GM18511 (cell line): Measurements from ENCODE around the gene GJA3.
"Not testable (repeated sequence)": the region's sequence is repeated elsewhere in the genome, so short reads cannot be mapped to it uniquely, and the experiment has no call there.

Source experiments
- ATAC-seq: cut with Tn5 transposase; IDR thresholded peaks from one replicate; pipeline ENCODE4 v1.9.1; 2021; ENCODE audit warnings: mild to moderate bottlenecking, moderate library complexity; ENCODE audit not compliant: unreplicated experiment

GJA3 gene

GRCh38 chr13:20153290-20153689 lies 7.6 kb downstream of the GJA3 start:
- ATAC-seq: not testable (repeated sequence)

GRCh38 chr13:20151612-20152011 lies 9.2 kb downstream of the GJA3 start:
- no peak for ATAC-seq

- ATAC-seq: no peak
These were observed 9.8 kb downstream of the GJA3 start for GRCh38 chr13:20151016-20151415.

GRCh38 chr13:20150561-20150960 lies 10.3 kb downstream of the GJA3 start:
- ATAC-seq: no peak

GRCh38 chr13:20149762-20150161 lies 11.1 kb downstream of the GJA3 start:
- ATAC-seq: no peak

- no peak for ATAC-seq
These were observed 12.2 kb downstream of the GJA3 start for GRCh38 chr13:20148501-20149183.

GRCh38 chr13:20146381-20146780 lies 14.5 kb downstream of the GJA3 start:
- ATAC-seq: no peak

GRCh38 chr13:20145521-20145920 lies 15.3 kb downstream of the GJA3 start:
- ATAC-seq: no peak

- ATAC-seq: no peak
These were observed 16.6 kb downstream of the GJA3 start for GRCh38 chr13:20144141-20144850.

GRCh38 chr13:20142927-20143480 lies 17.8 kb downstream of the GJA3 start:
- ATAC-seq: no peak

GRCh38 chr13:20142023-20142926 lies 18.6 kb downstream of the GJA3 start:
- no peak for ATAC-seq

GRCh38 chr13:20141238-20142022 lies 19.4 kb downstream of the GJA3 start:
- no peak for ATAC-seq

- ATAC-seq: no peak
These were observed 20.4 kb downstream of the GJA3 start for GRCh38 chr13:20140487-20140886.

- no peak for ATAC-seq
These were observed 23.0 kb downstream of the GJA3 start for GRCh38 chr13:20137875-20138274.

GRCh38 chr13:20136781-20137703 lies 23.8 kb downstream of the GJA3 start:
- peak; percentile 68 for ATAC-seq

GRCh38 chr13:20134732-20135131 lies 26.1 kb downstream of the GJA3 start:
- ATAC-seq: no peak

GRCh38 chr13:20132052-20132634 lies 28.7 kb downstream of the GJA3 start:
- ATAC-seq: no peak

- ATAC-seq: no peak
These were observed 29.6 kb downstream of the GJA3 start for GRCh38 chr13:20131057-20131832.
